Transverse colon (tissue), 3 donors: Measurements from ENCODE around the gene DDX19B.

Experiments used
- CTCF ChIP-seq, 5 experiments: fragments of 200-600 bp in 3 of 5; fragments of 450-650 bp in 2 of 5; sonication (generic) in 3 of 5; IDR thresholded peaks; 1 replicate in 2 of 5; 2 replicates in 3 of 5; pipeline ENCODE4 v1.5.1; 2016 to 2017; ENCODE audit warnings: antibody characterized with exemption in 5 of 5, inconsistent platforms in 3 of 5, mild to moderate bottlenecking in 2 of 5, moderate library complexity in 1 of 5
- POLR2A ChIP-seq: fragments of 450-650 bp; IDR thresholded peaks from one replicate; pipeline ENCODE4 v1.6.1; 2016; ENCODE audit warnings: antibody characterized with exemption, mild to moderate bottlenecking, moderate library complexity

- no peak for TF ChIP-seq CTCF (IDR thresholded peaks at IDR 0.05)
- TF ChIP-seq POLR2A = no peak
These were observed 46.9 kb downstream of the DDX19B start for GRCh38 chr16:70345840-70346239.
